ENCODE data around the gene RANBP17.

- no peak for TF ChIP-seq CTCF (IDR thresholded peaks at IDR 0.05; ENCODE audit: insufficient read depth, low read length)
- no peak for TF ChIP-seq SPI1 (IDR thresholded peaks at IDR 0.05; ENCODE audit: borderline replicate concordance, low read depth)
- TF ChIP-seq GABPA (IDR thresholded peaks at IDR 0.05; ENCODE audit: low read depth) = no peak
- TF ChIP-seq REST (IDR thresholded peaks at IDR 0.05; ENCODE audit: insufficient replicate concordance, low read depth) = no peak
- TF ChIP-seq POLR2AphosphoS5 (IDR thresholded peaks at IDR 0.05; ENCODE audit: low read depth) = no peak
Measured at GRCh38 chr5:171223927-171224326, 362.1 kb downstream of the RANBP17 start.

Data from HL-60 (cell line).